Measurements from ENCODE around the gene SETD6. TPM values are rescaled to one million over a fixed set of nuclear protein-coding genes. Genes with fewer than 3 reads are reported as not detected.
"Not testable (repeated sequence)": the region's sequence is repeated elsewhere in the genome, so short reads cannot be mapped to it uniquely, and the experiment has no call there.

SETD6 gene
- total RNA-seq, 1 donor from 2014 or later = 25.9 TPM

- Mint-ChIP-seq H3K9me3 (ENCODE audit: unreplicated experiment) (peaks cover 4% of the 10 kb centered on the region), H3K36me3 (ENCODE audit: unreplicated experiment) (no peaks in the 10 kb centered on the region), H3K27ac (ENCODE audit: unreplicated experiment) (peak overlapping the region; percentile 48), H3K4me3 (ENCODE audit: unreplicated experiment) (peak overlapping the region; percentile 30), H3K4me1 (ENCODE audit: low read depth, unreplicated experiment) (peaks cover 22% of the 10 kb centered on the region), H3K27me3 (ENCODE audit: unreplicated experiment) (peaks cover 7% of the 10 kb centered on the region)
- no peak for DNase-seq
- no peak for TF ChIP-seq CTCF (IDR thresholded peaks at IDR 0.05; ENCODE audit: partially characterized antibody, unreplicated experiment)
These were observed 30.0 kb upstream of the SETD6 start for GRCh38 chr16:58485184-58485887.

GRCh38 chr16:58487566-58488351, 27.6 kb upstream of the SETD6 start:
- no peak overlapping the region for H3K4me3 Mint-ChIP-seq (ENCODE audit: unreplicated experiment)
- DNase-seq = peak; percentile 95
- peaks cover 6% of the 10 kb centered on the region for H3K27me3 Mint-ChIP-seq (ENCODE audit: unreplicated experiment)
- peaks cover 4% of the 10 kb centered on the region for H3K9me3 Mint-ChIP-seq (ENCODE audit: unreplicated experiment)
- peak; percentile 91 for TF ChIP-seq CTCF (IDR thresholded peaks at IDR 0.05; ENCODE audit: partially characterized antibody, unreplicated experiment)
- H3K27ac Mint-ChIP-seq (ENCODE audit: unreplicated experiment) = no peak overlapping the region
- no peaks in the 10 kb centered on the region for H3K36me3 Mint-ChIP-seq (ENCODE audit: unreplicated experiment)
- H3K4me1 Mint-ChIP-seq (ENCODE audit: low read depth, unreplicated experiment) = peaks cover 28% of the 10 kb centered on the region

GRCh38 chr16:58488531-58488930, 26.8 kb upstream of the SETD6 start:
- Mint-ChIP-seq H3K4me3 (ENCODE audit: unreplicated experiment) (no peak overlapping the region), H3K27ac (ENCODE audit: unreplicated experiment) (no peak overlapping the region), H3K4me1 (ENCODE audit: low read depth, unreplicated experiment) (peaks cover 30% of the 10 kb centered on the region), H3K27me3 (ENCODE audit: unreplicated experiment) (peaks cover 6% of the 10 kb centered on the region), H3K9me3 (ENCODE audit: unreplicated experiment) (peaks cover 4% of the 10 kb centered on the region), H3K36me3 (ENCODE audit: unreplicated experiment) (no peaks in the 10 kb centered on the region)
- DNase-seq = no peak
- no peak for TF ChIP-seq CTCF (IDR thresholded peaks at IDR 0.05; ENCODE audit: partially characterized antibody, unreplicated experiment)

GRCh38 chr16:58490065-58490464, 25.3 kb upstream of the SETD6 start:
- Mint-ChIP-seq H3K9me3 (ENCODE audit: unreplicated experiment) (peaks cover 6% of the 10 kb centered on the region), H3K4me1 (ENCODE audit: low read depth, unreplicated experiment) (peaks cover 34% of the 10 kb centered on the region), H3K27ac (ENCODE audit: unreplicated experiment) (no peak overlapping the region), H3K27me3 (ENCODE audit: unreplicated experiment) (peaks cover 9% of the 10 kb centered on the region), H3K36me3 (ENCODE audit: unreplicated experiment) (no peaks in the 10 kb centered on the region), H3K4me3 (ENCODE audit: unreplicated experiment) (no peak overlapping the region)
- DNase-seq = no peak
- TF ChIP-seq CTCF (IDR thresholded peaks at IDR 0.05; ENCODE audit: partially characterized antibody, unreplicated experiment) = no peak

GRCh38 chr16:58490539-58490938, 24.8 kb upstream of the SETD6 start:
- not testable (repeated sequence) for DNase-seq; H3K4me3 Mint-ChIP-seq (ENCODE audit: unreplicated experiment); H3K27ac Mint-ChIP-seq (ENCODE audit: unreplicated experiment); H3K36me3 Mint-ChIP-seq (ENCODE audit: unreplicated experiment)
- Mint-ChIP-seq H3K9me3 (ENCODE audit: unreplicated experiment) (peaks cover 11% of the 10 kb centered on the region), H3K27me3 (ENCODE audit: unreplicated experiment) (peaks cover 10% of the 10 kb centered on the region), H3K4me1 (ENCODE audit: low read depth, unreplicated experiment) (peaks cover 33% of the 10 kb centered on the region)
